Left lung (tissue), 10 donors: ENCODE data around the gene SERPINB12. TPM values are rescaled to one million over a fixed set of nuclear protein-coding genes. Genes with fewer than 3 reads are reported as not detected.

ENCODE experiments used
- ATAC-seq: fragments of 200-7000 bp; cut with Tn5 transposase; one replicate; pipeline ENCODE4 v1.9.1; 2020; ENCODE audit warnings: moderate library complexity
- DNase-seq, 4 donors: peaks; one replicate each; pipeline ENCODE4 v3.0.0-alpha.2; 2013 to 2020
- H3K27ac ChIP-seq, 2 donors: fragments of 200-600 bp; sonication (generic) in 1 of 2; one replicate each; pipeline versions ENCODE4 v1.5.0 to v1.8.0; 2020 to 2021
- H3K27me3 ChIP-seq, 2 donors: fragments of 200-600 bp; sonication (generic) in 1 of 2; one replicate each; pipeline versions ENCODE4 v1.5.0 to v1.8.0; 2020 to 2021
- H3K36me3 ChIP-seq, 2 donors: fragments of 200-600 bp; sonication (generic) in 1 of 2; one replicate each; pipeline versions ENCODE4 v1.5.0 to v1.8.0; 2020 to 2021
- H3K4me1 ChIP-seq, 2 donors: fragments of 200-600 bp; one replicate each; pipeline ENCODE4 v1.8.0; 2021
- H3K4me3 ChIP-seq, 2 donors: fragments of 200-600 bp; sonication (generic) in 1 of 2; one replicate each; pipeline versions ENCODE4 v1.5.0 to v1.8.0; 2020 to 2021; ENCODE audit warnings: mild to moderate bottlenecking in 1 of 2
- H3K9me3 ChIP-seq, 2 donors: fragments of 200-600 bp; sonication (generic) in 1 of 2; one replicate each; pipeline versions ENCODE4 v1.5.0 to v1.8.0; 2020 to 2021
- intact Hi-C, 2 donors: fragments of 100-400 bp; cut with DNase I; formaldehyde crosslinking; loops; one replicate each; pipeline versions ENCODE4 v1.11.2 to v1.14.2; 2022
- polyA plus RNA-seq, 6 donors: library from polyadenylated mRNA; unstranded; fragments of 120-200 nt; gene quantifications; one replicate each; pipeline ENCODE4 v1.2.1, GENCODE V29; 2013; ENCODE audit not compliant: insufficient read length in 6 of 6
- total RNA-seq, 2 donors: library from RNA; stranded (reverse); fragmentation: NEBNext Ultra II Directional; extraction: Animal tissue kit (Norgen Biotek cat#: 25700); gene quantifications; one replicate each; pipeline ENCODE4 v1.2.1, GENCODE V29; 2021
- TF ChIP-seq, protein P1 (sequence below), 2 donors: fragments of 200-600 bp; sonication (generic) in 1 of 2; IDR thresholded peaks; one replicate each; pipeline versions ENCODE4 v1.5.0 to v1.8.0; 2021; ENCODE audit warnings: antibody characterized with exemption in 2 of 2
- donor health status: DM: no; HTN: yes; CAD: no.
- donor health status: DM: no; HTN: no; CAD: no.

The SERPINB12 gene
- total and polyA plus RNA-seq, 8 donors, result not detected

DNA sequence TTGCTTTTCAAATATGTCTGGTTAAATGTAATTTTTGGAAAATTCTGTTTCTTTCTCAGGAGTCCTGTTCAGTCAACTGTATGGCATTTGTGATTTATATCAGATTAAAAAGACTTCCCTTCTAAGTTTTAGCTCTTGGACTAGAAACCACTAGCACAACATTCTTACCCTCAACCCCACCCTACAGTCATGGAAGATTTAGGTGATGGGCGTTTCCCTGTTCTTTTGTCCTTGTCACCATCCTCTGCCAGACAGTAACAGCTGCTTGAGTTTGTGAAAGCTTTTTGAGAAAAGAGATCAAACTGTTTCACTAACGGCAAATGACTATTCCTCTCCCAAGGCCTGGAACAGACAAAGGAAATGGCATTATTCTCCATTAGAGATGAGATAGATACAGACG, 33.6 kb upstream of the SERPINB12 start:
- Histone ChIP-seq H3K36me3 (no peaks in the 10 kb centered on the region), H3K9me3 (no peaks in the 10 kb centered on the region), H3K4me1 (no peaks in the 10 kb centered on the region), H3K27ac (no peak overlapping the region), H3K4me3 (no peak overlapping the region), H3K27me3 (peaks cover 0 to 5% of the 10 kb centered on the region in 2 donors)
- DNase-seq (no peak), ATAC-seq (no peak)
- TF ChIP-seq, protein P1, sequence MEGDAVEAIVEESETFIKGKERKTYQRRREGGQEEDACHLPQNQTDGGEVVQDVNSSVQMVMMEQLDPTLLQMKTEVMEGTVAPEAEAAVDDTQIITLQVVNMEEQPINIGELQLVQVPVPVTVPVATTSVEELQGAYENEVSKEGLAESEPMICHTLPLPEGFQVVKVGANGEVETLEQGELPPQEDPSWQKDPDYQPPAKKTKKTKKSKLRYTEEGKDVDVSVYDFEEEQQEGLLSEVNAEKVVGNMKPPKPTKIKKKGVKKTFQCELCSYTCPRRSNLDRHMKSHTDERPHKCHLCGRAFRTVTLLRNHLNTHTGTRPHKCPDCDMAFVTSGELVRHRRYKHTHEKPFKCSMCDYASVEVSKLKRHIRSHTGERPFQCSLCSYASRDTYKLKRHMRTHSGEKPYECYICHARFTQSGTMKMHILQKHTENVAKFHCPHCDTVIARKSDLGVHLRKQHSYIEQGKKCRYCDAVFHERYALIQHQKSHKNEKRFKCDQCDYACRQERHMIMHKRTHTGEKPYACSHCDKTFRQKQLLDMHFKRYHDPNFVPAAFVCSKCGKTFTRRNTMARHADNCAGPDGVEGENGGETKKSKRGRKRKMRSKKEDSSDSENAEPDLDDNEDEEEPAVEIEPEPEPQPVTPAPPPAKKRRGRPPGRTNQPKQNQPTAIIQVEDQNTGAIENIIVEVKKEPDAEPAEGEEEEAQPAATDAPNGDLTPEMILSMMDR (IDR thresholded peaks at IDR 0.05), result no peak
- intact Hi-C loops, result no loop called here

DNA sequence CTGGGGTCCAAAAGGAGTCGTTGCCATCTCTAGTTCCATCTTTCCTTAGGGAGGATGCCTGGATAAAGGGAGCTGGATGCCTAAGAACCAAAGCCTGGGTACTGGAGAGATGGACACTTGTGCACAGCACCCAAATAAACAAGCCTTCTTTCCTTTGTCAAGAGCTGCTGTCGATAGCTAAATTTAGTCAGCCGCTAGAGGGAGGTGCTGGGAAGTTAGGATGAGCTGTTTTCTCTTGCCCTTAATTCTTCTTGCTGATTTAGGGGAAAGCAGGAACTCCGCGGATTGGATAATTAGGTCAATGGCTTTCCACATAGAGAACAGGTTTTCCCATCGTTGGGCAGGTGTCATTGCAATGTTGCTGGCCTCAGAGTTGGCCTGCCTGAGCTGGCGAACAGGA, 30.9 kb upstream of the SERPINB12 start:
- H3K9me3 ChIP-seq, result no peaks in the 10 kb centered on the region
- ATAC-seq (peak; percentile 33), DNase-seq (peak in 1 of 4 donors; percentile 13)
- no peak overlapping the region for H3K27ac ChIP-seq
- H3K36me3 ChIP-seq, result no peaks in the 10 kb centered on the region
- intact Hi-C loops, result no loop called here
- peaks cover 0 to 5% of the 10 kb centered on the region in 2 donors for H3K27me3 ChIP-seq
- TF ChIP-seq, protein P1 (IDR thresholded peaks at IDR 0.05), result peak in 1 of 2 donors; percentile 31
- no peak overlapping the region for H3K4me3 ChIP-seq
- no peaks in the 10 kb centered on the region for H3K4me1 ChIP-seq

DNA sequence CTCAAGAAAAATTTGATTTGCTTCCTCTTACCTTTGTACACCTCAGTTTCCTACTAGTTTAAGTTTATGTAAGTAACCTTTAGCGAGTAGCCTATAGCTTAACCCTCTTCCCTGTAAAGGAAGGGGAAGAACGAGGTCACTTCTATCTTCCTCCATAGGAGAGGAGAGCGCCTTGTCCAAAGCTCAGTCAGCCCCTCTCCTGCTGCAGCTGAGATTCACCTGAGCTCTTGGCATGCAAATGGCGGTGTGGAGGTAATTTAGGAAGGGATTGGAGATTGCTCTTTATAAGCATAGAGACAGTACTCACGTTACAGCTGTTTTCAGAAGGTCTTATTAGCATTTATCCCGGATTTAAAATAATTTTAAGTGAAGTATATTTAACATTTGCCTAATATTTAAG, 27.8 kb upstream of the SERPINB12 start:
- H3K4me3 ChIP-seq, result no peak overlapping the region
- H3K27ac ChIP-seq, result no peak overlapping the region
- H3K9me3 ChIP-seq, result no peaks in the 10 kb centered on the region
- ATAC-seq, result no peak
- intact Hi-C loops, result no loop called here
- H3K27me3 ChIP-seq, result peaks cover 0 to 5% of the 10 kb centered on the region in 2 donors
- DNase-seq, result no peak
- TF ChIP-seq, protein P1 (IDR thresholded peaks at IDR 0.05), result no peak
- H3K36me3 ChIP-seq, result no peaks in the 10 kb centered on the region
- H3K4me1 ChIP-seq, result no peaks in the 10 kb centered on the region

DNA sequence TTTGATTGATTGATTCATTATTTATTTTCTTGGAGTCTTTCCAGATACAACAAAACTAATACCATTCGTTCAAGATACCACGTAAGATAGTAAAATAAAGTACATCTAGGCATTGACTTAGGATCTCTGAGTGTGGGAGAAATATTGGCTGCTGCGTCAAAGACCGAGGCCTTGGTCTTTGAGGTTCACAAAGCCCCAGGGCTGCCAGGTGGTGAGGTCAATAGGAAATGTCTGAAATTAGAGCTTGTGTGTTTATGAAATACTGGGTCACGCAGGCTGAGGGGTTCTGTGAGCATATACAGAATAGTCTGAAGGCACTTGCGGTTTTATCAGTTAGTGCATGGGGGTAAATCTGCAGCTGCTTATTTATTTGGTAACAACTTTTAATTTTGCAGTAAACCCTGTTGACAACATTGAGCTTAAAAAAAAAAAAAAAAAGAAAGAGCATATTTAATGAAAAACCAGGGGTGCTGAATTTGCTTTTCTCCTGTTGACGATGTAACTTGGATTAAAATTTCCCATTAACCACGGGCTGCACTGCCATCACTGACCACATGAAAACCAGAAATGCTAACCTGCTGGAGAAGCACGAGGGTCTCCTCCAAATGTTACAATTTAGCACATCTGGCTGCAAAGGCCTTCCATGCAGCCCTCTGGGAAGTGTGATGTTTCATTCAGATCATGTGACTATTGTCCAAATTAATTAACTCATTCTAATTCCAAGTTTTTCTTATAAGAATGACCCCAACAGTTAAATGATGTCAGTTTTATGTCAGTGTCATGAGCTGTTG, 27.1 kb upstream of the SERPINB12 start:
- intact Hi-C loops, result loop anchor here in 1 of 2 donors (5.0 kb wide), 2 partner anchors 62 to 332 kb away; no protein-coding TSS in a partner anchor
- no peak for DNase-seq

DNA sequence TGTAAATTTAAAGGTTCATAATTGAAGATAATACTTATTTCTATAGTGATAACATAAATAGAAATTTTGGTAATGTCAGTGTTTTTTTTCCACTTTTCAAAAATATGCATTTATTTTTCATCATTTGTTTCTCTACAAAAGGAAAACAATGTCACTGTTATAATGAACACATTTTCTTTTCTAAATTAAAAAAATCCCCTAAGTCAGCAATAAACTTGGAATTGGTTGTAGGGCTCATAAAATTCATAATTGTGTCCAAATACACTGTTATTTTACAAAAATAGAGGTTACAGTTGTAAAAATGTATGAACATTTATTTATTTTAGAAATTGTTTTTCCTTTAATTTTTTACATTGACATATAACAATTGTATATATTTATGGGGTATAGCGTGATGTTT, 26.4 kb upstream of the SERPINB12 start:
- DNase-seq, result no peak
- H3K9me3 ChIP-seq, result no peaks in the 10 kb centered on the region
- H3K27ac ChIP-seq, result no peak overlapping the region
- intact Hi-C loops, result loop anchor here in 1 of 2 donors (5.0 kb wide), 2 partner anchors 62 to 332 kb away; no protein-coding TSS in a partner anchor
- no peaks in the 10 kb centered on the region for H3K36me3 ChIP-seq
- no peak for ATAC-seq
- H3K4me3 ChIP-seq, result no peak overlapping the region
- peaks cover 0 to 5% of the 10 kb centered on the region in 2 donors for H3K27me3 ChIP-seq
- no peaks in the 10 kb centered on the region for H3K4me1 ChIP-seq
- TF ChIP-seq, protein P1 (IDR thresholded peaks at IDR 0.05), result no peak

More for the DNA sequence above, 27.1 kb upstream of the SERPINB12 start:
- no peak for ATAC-seq
- Histone ChIP-seq H3K4me3 (no peak overlapping the region), H3K27me3 (peaks cover 0 to 5% of the 10 kb centered on the region in 2 donors), H3K4me1 (no peaks in the 10 kb centered on the region), H3K9me3 (no peaks in the 10 kb centered on the region), H3K36me3 (no peaks in the 10 kb centered on the region), H3K27ac (no peak overlapping the region)
- TF ChIP-seq, protein P1 (IDR thresholded peaks at IDR 0.05), result no peak
